Large intestine (tissue), 3 donors: ENCODE data around the gene POU2F1. TPM values are rescaled to one million over a fixed set of nuclear protein-coding genes. Genes with fewer than 3 reads are reported as not detected.

Source experiments
- DNase-seq, 2 donors: peaks; one replicate each; pipeline versions ENCODE4 v3.0.0 to v3.0.0-alpha.2; 2013
- H3K27ac ChIP-seq: one replicate; pipeline ENCODE4 v1.5.1; 2013; ENCODE audit warnings: low read length
- H3K27me3 ChIP-seq: 2 replicates; pipeline ENCODE4 v1.6.1; 2013; ENCODE audit warnings: low read length; ENCODE audit not compliant: control insufficient read depth, insufficient read depth
- H3K36me3 ChIP-seq: 2 replicates; pipeline ENCODE4 v1.6.1; 2013; ENCODE audit warnings: low read length; ENCODE audit not compliant: control insufficient read depth, insufficient read depth
- H3K4me1 ChIP-seq: one replicate; pipeline ENCODE4 v1.6.1; 2013; ENCODE audit warnings: low read length; ENCODE audit not compliant: control insufficient read depth, insufficient read depth
- H3K4me3 ChIP-seq: one replicate; pipeline ENCODE4 v1.5.1; 2013; ENCODE audit warnings: low read length
- H3K9me3 ChIP-seq: one replicate; pipeline ENCODE4 v1.6.1; 2013; ENCODE audit warnings: mild to moderate bottlenecking, low read depth, low read length, moderate library complexity; ENCODE audit not compliant: control insufficient read depth
- WGBS: methylation state at CpG from one replicate; pipeline ENCODE4 v1.1.5; 2013; ENCODE audit warnings: low lambda C conversion rate; ENCODE audit not compliant: insufficient coverage; 5-methylcytosine and 5-hydroxymethylcytosine counted together
- polyA plus RNA-seq: library from polyadenylated mRNA; unstranded; fragments of 120-200 nt; gene quantifications from one replicate; pipeline ENCODE4 v1.2.1, GENCODE V29; 2013

Gene POU2F1
- polyA plus RNA-seq, 1 donor = 8.9 TPM

DNA sequence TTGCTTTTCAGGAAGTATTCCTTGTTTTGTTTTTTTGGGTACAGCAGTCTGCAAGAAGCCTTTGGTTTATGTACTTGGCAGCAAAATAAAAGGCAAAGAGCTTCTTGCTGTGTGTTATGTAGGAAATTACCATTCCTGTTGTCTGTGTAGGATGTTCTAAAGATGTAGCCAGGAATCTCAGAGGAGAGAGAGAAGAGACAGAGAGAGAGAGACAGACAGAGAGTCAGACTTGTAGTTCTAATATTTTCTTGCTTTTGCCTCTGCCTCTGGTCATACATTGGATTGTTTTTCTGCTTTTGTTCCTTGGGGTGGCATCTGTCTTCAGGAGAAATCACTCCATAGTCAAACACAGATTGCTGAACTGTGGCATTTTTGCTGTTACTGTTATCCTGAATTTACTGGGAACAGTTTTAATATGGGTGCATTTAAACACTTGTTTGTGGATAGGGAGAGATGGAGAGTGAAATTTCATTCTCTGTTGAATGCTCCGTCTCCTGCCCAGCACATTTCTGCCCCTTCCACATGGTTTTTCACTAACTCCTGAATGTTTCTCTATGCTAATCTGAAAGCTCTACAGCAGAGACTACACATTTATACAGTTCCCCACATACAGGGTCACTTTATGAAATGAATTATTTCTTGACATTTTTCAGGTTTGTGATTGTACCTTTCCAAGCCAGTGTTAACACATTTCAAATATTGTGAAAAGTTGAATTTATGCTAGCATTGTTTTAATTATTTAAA lies 49.8 kb downstream of the POU2F1 start:
- H3K4me1 ChIP-seq = no peaks in the 10 kb centered on the region
- DNase-seq = no peak
- H3K4me3 ChIP-seq = no peak overlapping the region
- no peaks in the 10 kb centered on the region for H3K9me3 ChIP-seq
- no peak overlapping the region for H3K27ac ChIP-seq
- no CpG with 5 or more reads among the region's 1 CpG for WGBS
- H3K27me3 ChIP-seq = no peaks in the 10 kb centered on the region
- H3K36me3 ChIP-seq = no peaks in the 10 kb centered on the region

DNA sequence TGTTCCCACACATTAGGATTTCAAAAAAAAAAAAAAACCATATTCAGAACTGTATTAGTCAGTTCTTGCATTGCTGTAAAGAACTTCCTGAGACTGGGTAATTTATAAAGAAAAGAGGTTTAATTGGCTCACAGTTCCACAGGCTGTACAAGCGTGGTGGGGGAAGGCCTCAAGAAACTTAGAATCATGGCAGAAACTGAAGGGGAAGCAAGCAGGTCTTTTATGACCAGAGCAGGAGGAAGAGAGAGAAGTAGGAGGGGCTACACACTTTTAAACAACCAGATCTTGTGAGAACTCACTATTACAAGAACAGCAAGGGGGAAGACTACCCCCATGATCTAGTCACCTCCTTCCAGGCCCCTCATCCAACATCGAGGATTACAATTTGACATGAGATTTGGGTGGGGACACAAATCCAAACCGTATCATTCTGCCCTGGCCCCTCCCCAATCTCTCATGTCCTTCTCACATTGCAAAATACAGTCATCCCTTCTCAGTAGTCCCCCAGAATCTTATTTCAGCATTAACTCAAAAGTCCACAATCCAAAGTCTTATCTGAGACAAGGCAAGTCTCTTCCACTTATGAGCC lies 51.8 kb downstream of the POU2F1 start:
- Histone ChIP-seq H3K27me3 (no peaks in the 10 kb centered on the region), H3K36me3 (no peaks in the 10 kb centered on the region), H3K4me3 (no peak overlapping the region), H3K4me1 (no peaks in the 10 kb centered on the region), H3K27ac (no peak overlapping the region), H3K9me3 (no peaks in the 10 kb centered on the region)
- no CpG with 5 or more reads among the region's 3 CpGs for WGBS
- DNase-seq = no peak

DNA sequence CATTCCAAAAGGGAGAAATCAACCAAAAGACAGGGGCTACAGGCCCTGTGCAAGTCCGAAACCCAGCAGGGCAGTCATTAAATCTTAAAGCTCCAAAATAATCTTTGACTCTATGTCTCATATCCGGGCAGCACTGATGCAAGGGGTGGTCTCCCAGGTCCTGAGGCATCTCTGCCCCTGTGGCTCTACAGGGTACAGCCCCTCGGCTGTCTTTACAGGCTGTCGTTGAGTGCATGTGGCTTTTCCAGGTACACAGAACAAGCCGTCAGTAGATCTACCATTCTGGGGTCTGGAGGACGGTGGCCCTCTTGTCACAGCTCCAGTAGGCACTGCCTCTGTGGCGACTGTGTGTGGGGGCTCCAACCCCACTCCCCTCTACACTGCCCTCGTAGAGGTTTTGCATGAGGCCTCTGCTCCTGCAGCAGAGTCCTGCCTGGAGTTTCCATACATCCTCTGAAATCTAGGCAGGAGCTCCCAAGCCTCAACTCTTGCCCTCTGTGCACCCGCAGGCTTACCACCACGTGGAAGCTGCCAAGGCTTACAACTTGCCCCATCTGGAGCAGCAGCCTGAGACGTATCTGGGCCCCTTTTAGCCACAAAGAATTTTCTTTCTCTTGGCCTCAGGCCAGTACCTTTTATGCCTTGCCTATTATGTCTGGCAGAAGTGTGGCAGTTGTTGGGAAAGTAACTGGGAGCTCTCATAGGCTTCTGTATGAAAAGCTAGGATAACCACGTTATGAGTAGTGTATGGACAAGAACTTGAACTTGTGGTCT lies 52.5 kb downstream of the POU2F1 start:
- WGBS = 53% methylated on average over 2 of the region's 12 CpGs
- no peaks in the 10 kb centered on the region for H3K4me1 ChIP-seq

DNA sequence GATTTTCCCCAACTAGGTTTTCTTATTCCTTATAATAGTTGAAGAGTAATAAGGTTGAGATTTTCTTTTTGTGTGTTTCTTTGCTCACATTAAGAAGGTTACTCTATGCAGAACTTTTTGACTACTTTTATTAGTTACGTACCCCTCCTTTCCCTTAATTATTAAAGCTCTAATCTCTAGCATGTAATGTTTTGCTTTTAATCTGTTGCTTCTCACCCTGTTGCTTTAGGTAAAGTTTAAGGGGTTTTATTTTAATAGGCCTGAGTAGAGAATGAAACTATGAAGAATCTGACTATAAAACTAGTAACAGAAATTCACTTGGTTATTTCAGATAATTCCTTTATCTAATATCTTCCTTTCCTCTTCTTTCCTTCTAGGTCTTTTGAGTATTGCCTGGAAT lies 53.4 kb downstream of the POU2F1 start:
- no peaks in the 10 kb centered on the region for H3K27me3 ChIP-seq
- no peak overlapping the region for H3K4me3 ChIP-seq
- WGBS = 100% methylated on average over 1 of the region's 1 CpG
- H3K27ac ChIP-seq = no peak overlapping the region
- H3K36me3 ChIP-seq = no peaks in the 10 kb centered on the region
- H3K9me3 ChIP-seq = no peaks in the 10 kb centered on the region
- H3K4me1 ChIP-seq = no peaks in the 10 kb centered on the region
- no peak for DNase-seq

More for the DNA sequence above, 52.5 kb downstream of the POU2F1 start:
- no peaks in the 10 kb centered on the region for H3K9me3 ChIP-seq
- H3K36me3 ChIP-seq = no peaks in the 10 kb centered on the region
- no peaks in the 10 kb centered on the region for H3K27me3 ChIP-seq
- DNase-seq = no peak
- no peak overlapping the region for H3K4me3 ChIP-seq
- H3K27ac ChIP-seq = no peak overlapping the region

DNA sequence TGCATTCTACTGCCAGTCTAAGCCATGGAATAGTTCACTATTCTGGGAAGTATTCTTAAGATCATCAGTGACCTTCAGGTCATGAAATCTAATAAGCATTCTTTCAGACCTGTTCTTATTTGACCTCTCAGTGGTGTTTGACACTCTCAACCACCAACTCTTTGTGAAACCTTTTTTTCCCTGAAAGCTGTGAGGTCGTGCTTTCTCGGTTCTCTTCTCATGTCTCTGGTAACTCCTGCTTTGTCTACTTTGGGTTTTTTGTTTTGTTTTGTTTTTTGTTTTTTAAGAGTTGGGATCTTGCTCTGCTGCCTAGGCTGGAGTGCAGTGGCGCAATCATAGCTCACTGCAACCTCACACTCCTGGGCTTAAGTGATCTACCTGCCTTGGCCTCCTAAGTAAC lies 56.3 kb downstream of the POU2F1 start:
- Histone ChIP-seq H3K36me3 (no peaks in the 10 kb centered on the region), H3K4me3 (no peak overlapping the region), H3K27ac (no peak overlapping the region), H3K4me1 (no peaks in the 10 kb centered on the region), H3K27me3 (no peaks in the 10 kb centered on the region), H3K9me3 (no peaks in the 10 kb centered on the region)
- DNase-seq = no peak
- no CpG with 5 or more reads among the region's 3 CpGs for WGBS

DNA sequence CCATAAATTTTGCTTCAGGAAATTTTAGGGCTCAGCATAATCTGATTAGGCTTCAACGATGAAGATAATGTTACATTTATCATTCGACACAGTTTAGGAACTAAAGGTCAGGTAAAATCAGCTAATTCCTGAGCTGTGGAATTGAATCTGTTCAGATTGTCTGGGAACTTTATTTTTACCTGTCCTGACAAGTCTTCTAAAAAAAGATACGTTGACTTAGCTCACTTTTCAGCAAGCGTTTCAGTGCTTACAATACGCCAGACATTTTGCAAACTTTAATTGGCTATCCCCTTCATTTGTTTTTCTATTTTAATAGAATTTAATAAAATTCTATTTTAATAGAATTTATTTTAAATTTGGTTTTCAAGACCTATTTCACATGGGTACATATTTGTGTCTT lies 57.8 kb downstream of the POU2F1 start:
- Histone ChIP-seq H3K27me3 (no peaks in the 10 kb centered on the region), H3K36me3 (no peaks in the 10 kb centered on the region), H3K4me1 (no peaks in the 10 kb centered on the region), H3K9me3 (no peaks in the 10 kb centered on the region), H3K27ac (no peak overlapping the region), H3K4me3 (no peak overlapping the region)
- 100% methylated on average over 3 of the region's 5 CpGs for whole genome bisulfite sequencing
- no peak for DNase-seq

DNA sequence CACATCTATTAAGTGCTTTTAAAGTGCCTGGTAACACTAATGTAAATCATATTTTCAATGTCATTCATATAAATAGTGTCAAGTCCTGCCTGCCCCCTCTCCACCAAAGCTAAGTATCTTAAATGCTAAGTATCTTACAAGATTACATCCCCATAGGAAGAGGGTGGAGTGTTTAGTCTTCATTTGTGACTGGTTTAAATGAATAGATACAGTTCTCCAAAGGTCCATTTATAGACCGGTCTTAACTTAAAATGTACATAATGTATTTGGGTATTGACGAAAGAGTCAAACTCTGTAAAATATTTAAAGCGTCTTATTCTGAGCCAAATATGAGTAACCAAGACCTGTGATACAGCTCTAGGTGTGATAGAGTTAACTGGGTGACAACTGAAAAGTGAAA lies 60.2 kb downstream of the POU2F1 start:
- WGBS = 100% methylated on average over 1 of the region's 3 CpGs
- no peaks in the 10 kb centered on the region for H3K36me3 ChIP-seq
- H3K27me3 ChIP-seq = no peaks in the 10 kb centered on the region
- no peaks in the 10 kb centered on the region for H3K4me1 ChIP-seq
- H3K9me3 ChIP-seq = no peaks in the 10 kb centered on the region
- no peak for DNase-seq
- no peak overlapping the region for H3K4me3 ChIP-seq
- no peak overlapping the region for H3K27ac ChIP-seq

DNA sequence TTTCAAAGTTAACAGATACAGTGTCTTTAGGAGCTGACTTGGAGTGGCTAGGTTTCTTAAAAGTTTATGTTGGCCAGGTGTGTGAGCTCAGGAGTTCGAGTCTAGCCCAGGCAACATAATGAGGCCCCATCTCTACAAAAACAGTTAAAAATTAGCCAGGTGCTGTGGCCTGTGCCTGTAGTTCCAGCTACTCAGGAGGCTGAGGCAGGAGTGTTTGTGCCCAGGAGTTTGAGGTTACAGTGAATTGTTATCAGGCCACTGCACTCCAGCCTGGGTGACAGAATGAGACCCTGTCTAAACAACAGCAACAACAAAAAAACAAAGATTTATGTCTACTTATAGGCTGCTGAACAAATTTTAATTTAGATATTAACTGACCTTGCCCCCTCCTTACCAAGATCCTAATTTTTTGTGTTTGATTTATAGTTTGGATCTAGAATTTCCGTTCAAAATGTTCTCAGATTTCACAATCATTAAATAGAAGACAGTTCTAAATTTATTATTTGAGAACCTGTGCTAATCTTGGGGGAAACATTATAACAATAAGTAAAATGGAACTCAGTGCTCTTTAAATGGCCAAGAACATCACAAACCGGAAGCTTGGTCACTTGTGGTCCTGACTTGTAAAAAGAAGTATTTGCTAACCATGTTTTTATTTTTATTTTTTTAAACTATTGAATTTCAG lies 67.8 kb downstream of the POU2F1 start:
- Histone ChIP-seq H3K4me3 (no peak overlapping the region), H3K9me3 (no peaks in the 10 kb centered on the region), H3K27ac (no peak overlapping the region), H3K36me3 (no peaks in the 10 kb centered on the region), H3K4me1 (peaks cover 2% of the 10 kb centered on the region), H3K27me3 (no peaks in the 10 kb centered on the region)
- 100% methylated on average over 1 of the region's 3 CpGs for WGBS
- no peak for DNase-seq

DNA sequence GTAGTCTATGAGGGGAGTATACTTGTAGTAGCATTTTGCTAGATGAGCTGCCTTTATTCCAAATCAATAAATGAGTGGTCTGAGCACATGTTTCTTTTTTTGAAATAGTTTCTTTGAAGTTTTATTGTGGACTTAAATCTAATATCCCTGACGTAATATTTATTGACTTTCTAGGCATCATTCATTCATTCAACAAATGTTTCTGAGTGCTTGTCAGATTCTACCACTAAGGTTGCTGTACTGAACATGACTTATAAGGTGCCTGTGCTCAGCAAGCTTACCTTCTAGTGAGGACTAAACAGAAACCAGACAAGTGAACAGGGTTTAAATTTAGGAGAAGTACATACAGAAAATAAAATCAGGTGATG lies 68.4 kb downstream of the POU2F1 start:
- H3K27ac ChIP-seq = no peak overlapping the region
- peaks cover 2% of the 10 kb centered on the region for H3K4me1 ChIP-seq
- no peaks in the 10 kb centered on the region for H3K9me3 ChIP-seq
- no peaks in the 10 kb centered on the region for H3K27me3 ChIP-seq
- H3K4me3 ChIP-seq = no peak overlapping the region
- WGBS = no CpG with 5 or more reads among the region's 1 CpG
- H3K36me3 ChIP-seq = no peaks in the 10 kb centered on the region
- DNase-seq = no peak

DNA sequence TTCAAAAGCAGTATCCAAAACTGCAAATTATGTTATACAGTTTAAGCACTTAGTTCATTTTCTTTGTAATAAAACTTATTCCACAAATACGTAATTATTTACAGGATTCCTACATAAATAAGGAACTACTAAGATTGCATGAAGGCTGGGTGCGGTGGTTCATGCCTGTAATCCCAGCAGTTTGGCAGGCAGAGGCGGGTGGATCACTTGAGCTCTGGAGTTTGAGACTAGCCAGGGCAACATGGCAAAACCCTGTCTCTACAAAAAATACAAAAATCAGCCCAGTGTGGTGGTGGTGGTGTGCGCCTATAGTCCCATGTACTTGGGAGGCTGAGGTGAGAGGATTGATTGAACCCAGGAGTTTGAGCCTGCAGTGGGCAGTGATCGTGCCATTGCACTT lies 69.3 kb downstream of the POU2F1 start:
- WGBS = no CpG with 5 or more reads among the region's 5 CpGs
- H3K27me3 ChIP-seq = no peaks in the 10 kb centered on the region
- peaks cover 2% of the 10 kb centered on the region for H3K4me1 ChIP-seq
- no peak overlapping the region for H3K27ac ChIP-seq
- no peak overlapping the region for H3K4me3 ChIP-seq
- H3K9me3 ChIP-seq = no peaks in the 10 kb centered on the region
- DNase-seq = no peak
- no peaks in the 10 kb centered on the region for H3K36me3 ChIP-seq
